Activated B cell treated with CpG ODN at 0.5 μM for 24 hours (primary cell): ENCODE measurements around the gene SCYL3. TPM values are rescaled to one million over a fixed set of nuclear protein-coding genes. Genes with fewer than 3 reads are reported as not detected.

ENCODE experiments used
- ATAC-seq: fragments of 200-7000 bp; cut with Tn5 transposase; one replicate; pipeline ENCODE4 v1.10.0; 2021; ENCODE audit warnings: low read depth, mild to moderate bottlenecking, moderate library complexity
- CTCF ChIA-PET: fragments of 350-600 bp; sonication (Branson Sonifier 250); formaldehyde crosslinking; loops from one replicate; lab custom pipeline; 2021; ENCODE audit warnings: antibody characterized with exemption; lab: Charles Lee
- POLR2A ChIA-PET: fragments of 350-600 bp; sonication (Branson Sonifier 250); formaldehyde crosslinking; loops from one replicate; lab custom pipeline; 2021; ENCODE audit warnings: antibody characterized with exemption; lab: Charles Lee
- DNase-seq: peaks from one replicate; pipeline ENCODE4 v3.0.0; 2022
- H3K27ac Mint-ChIP-seq: one replicate; pipeline ENCODE4 v1.8.0; 2020; ENCODE audit warnings: mixed read lengths
- H3K27me3 Mint-ChIP-seq: one replicate; pipeline ENCODE4 v1.8.0; 2021; ENCODE audit warnings: mixed read lengths
- H3K36me3 Mint-ChIP-seq: one replicate; pipeline ENCODE4 v1.8.0; 2021; ENCODE audit warnings: low read depth, mixed read lengths
- H3K4me1 Mint-ChIP-seq: one replicate; pipeline ENCODE4 v1.8.0; 2021; ENCODE audit warnings: mixed read lengths
- H3K4me3 Mint-ChIP-seq: one replicate; pipeline ENCODE4 v1.8.0; 2020; ENCODE audit warnings: mild to moderate bottlenecking, mixed read lengths
- H3K9me3 Mint-ChIP-seq: one replicate; pipeline ENCODE4 v1.8.0; 2020; ENCODE audit warnings: mixed read lengths
- CTCF ChIP-seq: fragments of 200-600 bp; IDR thresholded peaks from one replicate; pipeline ENCODE4 v1.8.0; 2022; ENCODE audit warnings: antibody characterized with exemption, mild to moderate bottlenecking
- intact Hi-C: fragments of 100-400 bp; cut with micrococcal nuclease; formaldehyde crosslinking; loops from one replicate; pipeline ENCODE4 v1.15.1; 2024
- total RNA-seq: library from RNA; stranded (reverse); gene quantifications from 2 replicates; pipeline ENCODE4 v1.2.3, GENCODE V29; 2022

The SCYL3 gene
- total RNA-seq, 1 donor from 2014 or later, result 16.2 TPM

GRCh38 chr1:169802888-169803287 lies 90.8 kb downstream of the SCYL3 start:
- ChIA-PET POLR2A (no interaction called here), CTCF (interaction anchor here (1.4 kb wide), 1 partner anchor 201 kb away, joined by 5 read pairs; no protein-coding TSS in a partner anchor)
- Mint-ChIP-seq H3K27ac (no peak overlapping the region), H3K27me3 (no peaks in the 10 kb centered on the region), H3K36me3 (peaks cover 22% of the 10 kb centered on the region), H3K9me3 (no peaks in the 10 kb centered on the region), H3K4me3 (no peak overlapping the region), H3K4me1 (no peaks in the 10 kb centered on the region)
- intact Hi-C loops, result loop anchor here (10.0 kb wide), 1 partner anchor 1458 kb away; no protein-coding TSS in a partner anchor
- TF ChIP-seq CTCF, result no peak
- DNase-seq, result no peak
- ATAC-seq, result no peak

Other genes starting within 250 kb of the SCYL3 start
- gene SELL, start 182.3 kb downstream of the SCYL3 start, total RNA-seq, result 151 and 156 TPM in 2 replicates
- not detected in 2 replicates for gene SELE, start 159.8 kb downstream of the SCYL3 start, total RNA-seq
- 12.0 and 14.5 TPM in 2 replicates for gene METTL18, start 99.0 kb downstream of the SCYL3 start, total RNA-seq
- 11.8 and 12.7 TPM in 2 replicates for gene KIFAP3, start 180.8 kb upstream of the SCYL3 start, total RNA-seq